ENCODE results near the gene INSRR.

- TF ChIP-seq, protein P1, sequence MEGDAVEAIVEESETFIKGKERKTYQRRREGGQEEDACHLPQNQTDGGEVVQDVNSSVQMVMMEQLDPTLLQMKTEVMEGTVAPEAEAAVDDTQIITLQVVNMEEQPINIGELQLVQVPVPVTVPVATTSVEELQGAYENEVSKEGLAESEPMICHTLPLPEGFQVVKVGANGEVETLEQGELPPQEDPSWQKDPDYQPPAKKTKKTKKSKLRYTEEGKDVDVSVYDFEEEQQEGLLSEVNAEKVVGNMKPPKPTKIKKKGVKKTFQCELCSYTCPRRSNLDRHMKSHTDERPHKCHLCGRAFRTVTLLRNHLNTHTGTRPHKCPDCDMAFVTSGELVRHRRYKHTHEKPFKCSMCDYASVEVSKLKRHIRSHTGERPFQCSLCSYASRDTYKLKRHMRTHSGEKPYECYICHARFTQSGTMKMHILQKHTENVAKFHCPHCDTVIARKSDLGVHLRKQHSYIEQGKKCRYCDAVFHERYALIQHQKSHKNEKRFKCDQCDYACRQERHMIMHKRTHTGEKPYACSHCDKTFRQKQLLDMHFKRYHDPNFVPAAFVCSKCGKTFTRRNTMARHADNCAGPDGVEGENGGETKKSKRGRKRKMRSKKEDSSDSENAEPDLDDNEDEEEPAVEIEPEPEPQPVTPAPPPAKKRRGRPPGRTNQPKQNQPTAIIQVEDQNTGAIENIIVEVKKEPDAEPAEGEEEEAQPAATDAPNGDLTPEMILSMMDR (IDR thresholded peaks at IDR 0.05): peak in 1 of 3 donors; percentile 14
- no peak for TF ChIP-seq POLR2A (IDR thresholded peaks at IDR 0.05)
These were observed 57.4 kb downstream of the INSRR start for GRCh38 chr1:156801409-156802121.
